Cardiac fibroblast (primary cell): ENCODE results near the gene XPC.

Experiments used
- DNase-seq, 2 donors: peaks; one replicate each; pipeline versions ENCODE4 v3.0.0 to v3.0.0-alpha.2; 2010; ENCODE audit warnings: low read depth in 2 of 2
- H3K4me3 ChIP-seq, 2 donors: replicated peaks in 1 of 2; 1 replicate in 1 of 2; 2 replicates in 1 of 2; pipeline ENCODE4 v1.5.1; 2011; ENCODE audit warnings: low read depth in 2 of 2, low read length in 2 of 2, mild to moderate bottlenecking in 2 of 2, moderate library complexity in 1 of 2
- TF ChIP-seq, protein P1 (sequence below): IDR thresholded peaks from one replicate; pipeline ENCODE4 v1.5.1; 2011; ENCODE audit warnings: low read depth, mild to moderate bottlenecking, low read length, inconsistent platforms

Gene XPC

GRCh38 chr3:14096742-14097141 is 81.7 kb downstream of the XPC start:
- DNase-seq, result no peak
- TF ChIP-seq, protein P1, sequence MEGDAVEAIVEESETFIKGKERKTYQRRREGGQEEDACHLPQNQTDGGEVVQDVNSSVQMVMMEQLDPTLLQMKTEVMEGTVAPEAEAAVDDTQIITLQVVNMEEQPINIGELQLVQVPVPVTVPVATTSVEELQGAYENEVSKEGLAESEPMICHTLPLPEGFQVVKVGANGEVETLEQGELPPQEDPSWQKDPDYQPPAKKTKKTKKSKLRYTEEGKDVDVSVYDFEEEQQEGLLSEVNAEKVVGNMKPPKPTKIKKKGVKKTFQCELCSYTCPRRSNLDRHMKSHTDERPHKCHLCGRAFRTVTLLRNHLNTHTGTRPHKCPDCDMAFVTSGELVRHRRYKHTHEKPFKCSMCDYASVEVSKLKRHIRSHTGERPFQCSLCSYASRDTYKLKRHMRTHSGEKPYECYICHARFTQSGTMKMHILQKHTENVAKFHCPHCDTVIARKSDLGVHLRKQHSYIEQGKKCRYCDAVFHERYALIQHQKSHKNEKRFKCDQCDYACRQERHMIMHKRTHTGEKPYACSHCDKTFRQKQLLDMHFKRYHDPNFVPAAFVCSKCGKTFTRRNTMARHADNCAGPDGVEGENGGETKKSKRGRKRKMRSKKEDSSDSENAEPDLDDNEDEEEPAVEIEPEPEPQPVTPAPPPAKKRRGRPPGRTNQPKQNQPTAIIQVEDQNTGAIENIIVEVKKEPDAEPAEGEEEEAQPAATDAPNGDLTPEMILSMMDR, result no peak
- H3K4me3 ChIP-seq, result no peak overlapping the region
